ENCODE data around the gene DSEL. TPM values are rescaled to one million over a fixed set of nuclear protein-coding genes. Genes with fewer than 3 reads are reported as not detected.

DSEL gene
- total and polyA plus RNA-seq, 2 of the 8 experiments (the other 6 are each of a cell fraction or from before 2014, with no cell fraction given) = 3.0 to 22.8 TPM

- Histone ChIP-seq H3K14ac (ENCODE audit: insufficient read length) (no peak overlapping the region), H2BK12ac (ENCODE audit: low read depth, low read length) (no peak overlapping the region), H4K5ac (ENCODE audit: insufficient read length, low read depth, low read length) (no peak overlapping the region), H3K56ac (replicated peaks; ENCODE audit: insufficient read length, low read depth, low read length) (no peak overlapping the region), H3K9me3 (ENCODE audit: insufficient read depth in 2 of 2, low read depth in 1 of 2, low read length in 1 of 2) (no peaks in the 10 kb centered on the region), H3K27me3 (replicated peaks in 1 of 4; ENCODE audit: control insufficient read depth in 3 of 4, extremely low read depth in 1 of 4, insufficient read depth in 3 of 4, low read length in 3 of 4) (no peaks in the 10 kb centered on the region), H3K9ac (replicated peaks in 1 of 4; ENCODE audit: extremely low read depth in 1 of 4, low read depth in 3 of 4, low read length in 3 of 4) (no peak overlapping the region), H3K18ac (ENCODE audit: extremely low read depth, low read length) (no peak overlapping the region), H3K27ac (ENCODE audit: low read depth, low read length) (no peak overlapping the region), H2AK5ac (ENCODE audit: low read depth, low read length) (no peak overlapping the region), H3K36me3 (ENCODE audit: control insufficient read depth in 2 of 4, insufficient read depth in 4 of 4, low read length in 3 of 4) (no peaks in the 10 kb centered on the region), H2AFZ (ENCODE audit: low read length) (no peak overlapping the region), H4K20me1 (replicated peaks in 1 of 2; ENCODE audit: control insufficient read depth in 1 of 2, insufficient read depth in 2 of 2, low read length in 2 of 2) (no peaks in the 10 kb centered on the region), H2BK20ac (ENCODE audit: low read length) (no peak overlapping the region), H3K79me2 (ENCODE audit: control insufficient read depth in 1 of 2, insufficient read depth in 2 of 2, low read length in 2 of 2) (no peaks in the 10 kb centered on the region), H2BK15ac (ENCODE audit: low read length) (no peak overlapping the region), H4K91ac (replicated peaks; ENCODE audit: insufficient read length, low read length) (no peak overlapping the region), H3K23me2 (ENCODE audit: low read depth, low read length) (no peaks in the 10 kb centered on the region), H3K4ac (replicated peaks; ENCODE audit: insufficient read length, low read depth, low read length) (no peak overlapping the region), H4K8ac (ENCODE audit: extremely low read depth, insufficient read depth, low read length) (no peak overlapping the region), H3K79me1 (ENCODE audit: low read depth, low read length) (no peaks in the 10 kb centered on the region), H2BK5ac (ENCODE audit: low read depth, low read length) (no peak overlapping the region), H3K4me2 (ENCODE audit: insufficient read depth in 1 of 2, low read depth in 2 of 2, low read length in 2 of 2) (no peak overlapping the region), H3K4me1 (replicated peaks in 1 of 4; ENCODE audit: control insufficient read depth in 3 of 4, insufficient read depth in 4 of 4, low read length in 3 of 4) (no peaks in the 10 kb centered on the region), H3K4me3 (ENCODE audit: extremely low read depth in 1 of 4, insufficient read depth in 2 of 4, low read depth in 3 of 4, low read length in 4 of 4) (no peak overlapping the region), H3K23ac (ENCODE audit: insufficient read length) (no peak overlapping the region), H2BK120ac (replicated peaks; ENCODE audit: low read depth, low read length) (no peak overlapping the region)
- no peak for DNase-seq (ENCODE audit: low read depth in 1 of 2, low spot score in 2 of 2)
- no peak for FAIRE-seq
- 89% methylated on average over 2 of the region's 2 CpGs; no CpG with 5 or more reads in 1 of the 2 experiments for WGBS, 2 experiments (ENCODE audit: extremely low coverage in 1 of 2, insufficient coverage in 1 of 2, insufficient read length in 1 of 2, insufficient replicate concordance in 2 of 2, low coverage in 1 of 2, low lambda C conversion rate in 2 of 2, missing lambda C conversion rate in 1 of 2)
- TF ChIP-seq KDM4A (IDR thresholded peaks at IDR 0.05; ENCODE audit: low read depth, low read length, severe bottlenecking) (no peak), RNF2 (IDR thresholded peaks at IDR 0.05; ENCODE audit: borderline replicate concordance, low read depth, low read length, missing control alignments, poor library complexity, severe bottlenecking) (no peak), TEAD4 (IDR thresholded peaks at IDR 0.05; ENCODE audit: low read depth, low read length) (no peak), RBBP5 (IDR thresholded peaks at IDR 0.05; ENCODE audit: borderline replicate concordance, low read depth, low read length) (no peak), ASH2L (IDR thresholded peaks at IDR 0.05; ENCODE audit: low read length) (no peak), HDAC6 (IDR thresholded peaks at IDR 0.05; ENCODE audit: low read depth, low read length) (no peak), RAD21 (IDR thresholded peaks at IDR 0.05 in 1 of 2, conservative IDR thresholded peaks at IDR 0.05 in 1 of 2; ENCODE audit: low read depth in 2 of 2, low read length in 2 of 2) (no peak), SIRT6 (IDR thresholded peaks at IDR 0.05; ENCODE audit: low read length) (no peak), JUN (IDR thresholded peaks at IDR 0.05; ENCODE audit: low read depth, low read length) (no peak), SIX5 (IDR thresholded peaks at IDR 0.05; ENCODE audit: low read depth, low read length) (no peak), CHD2 (IDR thresholded peaks at IDR 0.05; ENCODE audit: low read length) (no peak)
- ChIA-PET POLR2A (ENCODE audit: partially characterized antibody) (no interaction called here), CTCF (ENCODE audit: partially characterized antibody) (interaction anchor here (1.2 kb wide), 1 partner anchor 13 kb away, joined by 3 read pairs; no protein-coding TSS in a partner anchor)
These were observed 15.4 kb upstream of the DSEL start for GRCh38 chr18:67531929-67532328.

Data from H1 (cell line).